ENCODE data around the gene FLAD1. TPM values are rescaled to one million over a fixed set of nuclear protein-coding genes. Genes with fewer than 3 reads are reported as not detected.

FLAD1 gene
- total and polyA plus RNA-seq, 2 of the 8 experiments (the other 6 are each of a cell fraction or from before 2014, with no cell fraction given), result 104 to 143 TPM

- no peak overlapping the region for H3K56ac ChIP-seq (replicated peaks; ENCODE audit: insufficient read length, low read depth, low read length)
- H4K8ac ChIP-seq (ENCODE audit: extremely low read depth, insufficient read depth, low read length), result peak overlapping the region; percentile 36; the same call in 1 of the 2 replicates
- no peak overlapping the region; the same call in 1 of the 2 replicates for H2AK5ac ChIP-seq (ENCODE audit: low read depth, low read length)
- H2BK15ac ChIP-seq (ENCODE audit: low read length), result 0 out of 2 replicates have a peak overlapping the region, but pooled peaks have one; percentile 46
- WGBS, 2 experiments (ENCODE audit: extremely low coverage in 1 of 2, insufficient coverage in 1 of 2, insufficient read length in 1 of 2, insufficient replicate concordance in 2 of 2, low coverage in 1 of 2, low lambda C conversion rate in 2 of 2, missing lambda C conversion rate in 1 of 2), result 89% methylated on average over 5 of the region's 5 CpGs; no CpG with 5 or more reads in 1 of the 2 experiments
- no peak overlapping the region for H2BK12ac ChIP-seq (ENCODE audit: low read depth, low read length)
- no peak overlapping the region for H4K5ac ChIP-seq (ENCODE audit: insufficient read length, low read depth, low read length)
- H3K9ac ChIP-seq (replicated peaks in 1 of 4; ENCODE audit: extremely low read depth in 1 of 4, low read depth in 3 of 4, low read length in 3 of 4), result no peak overlapping the region
- peaks cover 4 to 9% (median 5%) of the 10 kb centered on the region in 4 experiments; a peak in 6 of 7 replicates for H3K4me1 ChIP-seq (replicated peaks in 1 of 4; ENCODE audit: control insufficient read depth in 3 of 4, insufficient read depth in 4 of 4, low read length in 3 of 4)
- no peak overlapping the region for H3K4me3 ChIP-seq (ENCODE audit: extremely low read depth in 1 of 4, insufficient read depth in 2 of 4, low read depth in 3 of 4, low read length in 4 of 4)
- no peak for FAIRE-seq
- no peak for DNase-seq (ENCODE audit: low read depth in 1 of 2, low spot score in 2 of 2)
- no peaks in the 10 kb centered on the region for H4K20me1 ChIP-seq (replicated peaks in 1 of 2; ENCODE audit: control insufficient read depth in 1 of 2, insufficient read depth in 2 of 2, low read length in 2 of 2)
- H3K14ac ChIP-seq (ENCODE audit: insufficient read length), result no peak overlapping the region
- H3K27me3 ChIP-seq (replicated peaks in 1 of 4; ENCODE audit: control insufficient read depth in 3 of 4, extremely low read depth in 1 of 4, insufficient read depth in 3 of 4, low read length in 3 of 4), result no peaks in the 10 kb centered on the region
- H3K27ac ChIP-seq (ENCODE audit: low read depth, low read length), result no peak overlapping the region
- H3K79me2 ChIP-seq (ENCODE audit: control insufficient read depth in 1 of 2, insufficient read depth in 2 of 2, low read length in 2 of 2), result no peaks in the 10 kb centered on the region
- H4K91ac ChIP-seq (replicated peaks; ENCODE audit: insufficient read length, low read length), result peak overlapping the region; percentile 0
- no peaks in the 10 kb centered on the region for H3K36me3 ChIP-seq (ENCODE audit: control insufficient read depth in 2 of 4, insufficient read depth in 4 of 4, low read length in 3 of 4)
- ChIA-PET CTCF (ENCODE audit: partially characterized antibody) (interaction anchor here (0.9 to 1.4 kb wide), 5 partner anchors 60 to 181 kb away, joined by 3 to 5 read pairs (median 4); partner anchors contain the start of gene EFNA4), POLR2A (ENCODE audit: partially characterized antibody) (interaction anchor here (0.9 to 1.4 kb wide), 3 partner anchors 9 to 32 kb away, joined by 3 to 7 read pairs (median 4); partner anchors contain the start of gene PBXIP1)
- H3K4ac ChIP-seq (replicated peaks; ENCODE audit: insufficient read length, low read depth, low read length), result no peak overlapping the region
- no peak overlapping the region for H3K18ac ChIP-seq (ENCODE audit: extremely low read depth, low read length)
- H3K23ac ChIP-seq (ENCODE audit: insufficient read length), result no peak overlapping the region
- H2BK20ac ChIP-seq (ENCODE audit: low read length), result no peak overlapping the region
- peaks cover 5% of the 10 kb centered on the region; the same call in 1 of the 2 replicates for H3K23me2 ChIP-seq (ENCODE audit: low read depth, low read length)
- H3K9me3 ChIP-seq (ENCODE audit: insufficient read depth in 2 of 2, low read depth in 1 of 2, low read length in 1 of 2), result no peaks in the 10 kb centered on the region
- no peak overlapping the region for H3K4me2 ChIP-seq (ENCODE audit: insufficient read depth in 1 of 2, low read depth in 2 of 2, low read length in 2 of 2)
- no peak overlapping the region for H2BK120ac ChIP-seq (replicated peaks; ENCODE audit: low read depth, low read length)
- H2BK5ac ChIP-seq (ENCODE audit: low read depth, low read length), result no peak overlapping the region
- no peaks in the 10 kb centered on the region for H3K79me1 ChIP-seq (ENCODE audit: low read depth, low read length)
- no peak overlapping the region for H2AFZ ChIP-seq (ENCODE audit: low read length)
- TF ChIP-seq CHD1 (IDR thresholded peaks at IDR 0.05; ENCODE audit: low read depth, low read length) (no peak), EZH2 (IDR thresholded peaks at IDR 0.05; ENCODE audit: low read depth, low read length, severe bottlenecking) (no peak), JUN (IDR thresholded peaks at IDR 0.05; ENCODE audit: low read depth, low read length) (no peak), RAD21 (IDR thresholded peaks at IDR 0.05 in 1 of 2, conservative IDR thresholded peaks at IDR 0.05 in 1 of 2; ENCODE audit: low read depth in 2 of 2, low read length in 2 of 2) (no peak), EP300 (IDR thresholded peaks at IDR 0.05; ENCODE audit: borderline replicate concordance in 1 of 2, low read depth in 2 of 2, low read length in 2 of 2) (no peak), E2F6 (IDR thresholded peaks at IDR 0.05) (no peak), CEBPB (IDR thresholded peaks at IDR 0.05; ENCODE audit: low read depth, low read length) (no peak), CBX8 (IDR thresholded peaks at IDR 0.05; ENCODE audit: borderline replicate concordance, low read depth, low read length) (no peak), BRCA1 (IDR thresholded peaks at IDR 0.05; ENCODE audit: low read depth, low read length) (no peak), FOSL1 (IDR thresholded peaks at IDR 0.05; ENCODE audit: insufficient read depth, low read depth, low read length) (no peak), HDAC6 (IDR thresholded peaks at IDR 0.05; ENCODE audit: low read depth, low read length) (no peak)
These were observed 41.7 kb upstream of the FLAD1 start for GRCh38 chr1:154941333-154942013.

Measured in H1 (cell line).